ENCODE results near the gene RHBDD1.

GRCh38 chr2:226910384-226910783 is 74.5 kb downstream of the RHBDD1 start:
- TF ChIP-seq EZH2 (IDR thresholded peaks at IDR 0.05; ENCODE audit: insufficient read depth, poor library complexity, severe bottlenecking) (no peak), EZH2phosphoT487 (IDR thresholded peaks at IDR 0.05; ENCODE audit: insufficient read depth, low read depth) (no peak)

Data from GM23248 (cell line).